ENCODE data around the gene BPIFB3. TPM values are rescaled to one million over a fixed set of nuclear protein-coding genes. Genes with fewer than 3 reads are reported as not detected.

BPIFB3 gene
- total and polyA plus RNA-seq, 2 experiments from 2014 or later: not detected

DNA sequence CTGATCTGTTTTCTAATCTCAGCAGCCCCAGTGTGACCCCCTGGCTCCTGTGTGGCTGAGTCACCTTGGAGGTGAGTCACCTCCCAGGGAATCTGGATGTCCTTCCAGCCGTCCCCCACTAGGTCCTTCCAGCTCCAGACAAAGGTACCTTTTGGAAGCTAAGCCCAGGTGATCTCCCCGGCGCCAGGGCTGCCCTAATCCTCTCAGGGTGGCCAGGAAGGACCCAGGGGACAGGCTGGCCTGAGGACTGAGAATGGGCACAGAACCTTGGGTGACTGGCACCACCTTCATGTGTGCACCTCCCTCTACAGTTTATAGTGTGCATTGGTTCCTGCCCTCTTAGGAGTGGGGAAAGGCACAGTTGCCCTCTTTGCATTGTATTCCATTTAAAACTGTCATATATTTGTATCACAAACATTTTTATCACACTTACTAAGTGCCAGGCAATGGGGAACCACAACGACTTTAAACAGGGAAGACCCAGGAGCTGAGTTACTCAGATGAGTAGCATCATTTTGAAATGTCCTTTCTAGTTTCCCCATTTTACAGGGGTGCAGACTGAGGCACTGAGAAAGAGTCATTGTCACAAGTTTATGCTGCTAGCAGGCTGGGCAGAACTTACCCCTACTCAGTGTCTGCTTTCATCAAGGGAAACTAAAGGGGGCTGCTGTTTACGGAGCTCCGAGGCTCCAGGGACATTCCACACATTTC lies 23.1 kb downstream of the BPIFB3 start:
- Histone ChIP-seq H3K36me3 (no peaks in the 10 kb centered on the region), H3K27ac (no peak overlapping the region), H3K27me3 (peaks cover 3% of the 10 kb centered on the region), H3K4me1 (ENCODE audit: low read depth) (no peaks in the 10 kb centered on the region), H3K4me3 (no peak overlapping the region), H3K9me3 (ENCODE audit: low read depth) (no peaks in the 10 kb centered on the region)
- no peak for DNase-seq (ENCODE audit: low read depth in 1 of 2, low spot score in 1 of 2)
- TF ChIP-seq, protein P1, sequence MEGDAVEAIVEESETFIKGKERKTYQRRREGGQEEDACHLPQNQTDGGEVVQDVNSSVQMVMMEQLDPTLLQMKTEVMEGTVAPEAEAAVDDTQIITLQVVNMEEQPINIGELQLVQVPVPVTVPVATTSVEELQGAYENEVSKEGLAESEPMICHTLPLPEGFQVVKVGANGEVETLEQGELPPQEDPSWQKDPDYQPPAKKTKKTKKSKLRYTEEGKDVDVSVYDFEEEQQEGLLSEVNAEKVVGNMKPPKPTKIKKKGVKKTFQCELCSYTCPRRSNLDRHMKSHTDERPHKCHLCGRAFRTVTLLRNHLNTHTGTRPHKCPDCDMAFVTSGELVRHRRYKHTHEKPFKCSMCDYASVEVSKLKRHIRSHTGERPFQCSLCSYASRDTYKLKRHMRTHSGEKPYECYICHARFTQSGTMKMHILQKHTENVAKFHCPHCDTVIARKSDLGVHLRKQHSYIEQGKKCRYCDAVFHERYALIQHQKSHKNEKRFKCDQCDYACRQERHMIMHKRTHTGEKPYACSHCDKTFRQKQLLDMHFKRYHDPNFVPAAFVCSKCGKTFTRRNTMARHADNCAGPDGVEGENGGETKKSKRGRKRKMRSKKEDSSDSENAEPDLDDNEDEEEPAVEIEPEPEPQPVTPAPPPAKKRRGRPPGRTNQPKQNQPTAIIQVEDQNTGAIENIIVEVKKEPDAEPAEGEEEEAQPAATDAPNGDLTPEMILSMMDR (IDR thresholded peaks at IDR 0.05; ENCODE audit: low read depth, low read length): peak; percentile 49

GRCh38 chr20:33079259-33079658 lies 25.6 kb downstream of the BPIFB3 start, which contains the start of gene BPIFB4:
BPIFB4 (plus strand) TSS chr20:33079643; CDS start chr20:33081527, 1,884 bp downstream.
- no peaks in the 10 kb centered on the region for H3K36me3 ChIP-seq
- no peak within 1 kb of the TSS for H3K27ac ChIP-seq
- H3K27me3 ChIP-seq: peaks cover 3% of the 10 kb centered on the region
- H3K4me3 ChIP-seq: no peak within 1 kb of the TSS
- no peaks in the 10 kb centered on the region for H3K4me1 ChIP-seq (ENCODE audit: low read depth)
- no peaks in the 10 kb centered on the region for H3K9me3 ChIP-seq (ENCODE audit: low read depth)
- DNase-seq (ENCODE audit: low read depth in 1 of 2, low spot score in 1 of 2): peak in 1 of 2 donors; percentile 92
- TF ChIP-seq, protein P1 (IDR thresholded peaks at IDR 0.05; ENCODE audit: low read depth, low read length): no peak

GRCh38 chr20:33081411-33082154 lies 27.9 kb downstream of the BPIFB3 start:
- Histone ChIP-seq H3K4me3 (no peak overlapping the region), H3K4me1 (ENCODE audit: low read depth) (no peaks in the 10 kb centered on the region), H3K36me3 (no peaks in the 10 kb centered on the region), H3K9me3 (ENCODE audit: low read depth) (no peaks in the 10 kb centered on the region), H3K27me3 (no peaks in the 10 kb centered on the region), H3K27ac (no peak overlapping the region)
- TF ChIP-seq, protein P1 (IDR thresholded peaks at IDR 0.05; ENCODE audit: low read depth, low read length): no peak
- no peak for DNase-seq (ENCODE audit: low read depth in 1 of 2, low spot score in 1 of 2)

GRCh38 chr20:33082546-33082945 lies 28.8 kb downstream of the BPIFB3 start:
- Histone ChIP-seq H3K36me3 (no peaks in the 10 kb centered on the region), H3K27me3 (no peaks in the 10 kb centered on the region)

GRCh38 chr20:33083544-33084340 lies 30.0 kb downstream of the BPIFB3 start:
- TF ChIP-seq, protein P1 (IDR thresholded peaks at IDR 0.05; ENCODE audit: low read depth, low read length): no peak
- H3K27ac ChIP-seq: no peak overlapping the region

More at GRCh38 chr20:33082546-33082945, 28.8 kb downstream of the BPIFB3 start:
- Histone ChIP-seq H3K27ac (no peak overlapping the region), H3K9me3 (ENCODE audit: low read depth) (no peaks in the 10 kb centered on the region), H3K4me3 (no peak overlapping the region), H3K4me1 (ENCODE audit: low read depth) (no peaks in the 10 kb centered on the region)
- DNase-seq (ENCODE audit: low read depth in 1 of 2, low spot score in 1 of 2): no peak
- TF ChIP-seq, protein P1 (IDR thresholded peaks at IDR 0.05; ENCODE audit: low read depth, low read length): no peak

More at GRCh38 chr20:33083544-33084340, 30.0 kb downstream of the BPIFB3 start:
- H3K27me3 ChIP-seq: no peaks in the 10 kb centered on the region
- no peaks in the 10 kb centered on the region for H3K36me3 ChIP-seq
- no peaks in the 10 kb centered on the region for H3K9me3 ChIP-seq (ENCODE audit: low read depth)
- no peak for DNase-seq (ENCODE audit: low read depth in 1 of 2, low spot score in 1 of 2)
- no peaks in the 10 kb centered on the region for H3K4me1 ChIP-seq (ENCODE audit: low read depth)
- H3K4me3 ChIP-seq: no peak overlapping the region
